Central memory CD4-positive, alpha-beta T cell (primary cell): ENCODE measurements around the gene DRC7.
"Not testable (repeated sequence)": the region's sequence is repeated elsewhere in the genome, so short reads cannot be mapped to it uniquely, and the experiment has no call there.

ENCODE experiments used
- DNase-seq: peaks from one replicate; pipeline ENCODE4 v3.0.0; 2022

The DRC7 gene

GRCh38 chr16:57764341-57765159, 69.9 kb downstream of the DRC7 start:
- no peak for DNase-seq

- DNase-seq, result no peak
Measured at GRCh38 chr16:57765160-57765728, 70.6 kb downstream of the DRC7 start.

- DNase-seq, result no peak
Measured at GRCh38 chr16:57766714-57767348, 72.2 kb downstream of the DRC7 start.

- no peak for DNase-seq
Measured at GRCh38 chr16:57769541-57770145, 75.0 kb downstream of the DRC7 start.

- no peak for DNase-seq
Measured at GRCh38 chr16:57770361-57770760, 75.8 kb downstream of the DRC7 start.

- DNase-seq, result no peak
Measured at GRCh38 chr16:57771141-57771785, 76.7 kb downstream of the DRC7 start.

GRCh38 chr16:57773019-57773418, 78.4 kb downstream of the DRC7 start:
- no peak for DNase-seq

GRCh38 chr16:57773655-57774295, 79.2 kb downstream of the DRC7 start:
- no peak for DNase-seq

- DNase-seq, result no peak
Measured at GRCh38 chr16:57774705-57775285, 80.2 kb downstream of the DRC7 start.

GRCh38 chr16:57775661-57776469, 81.3 kb downstream of the DRC7 start:
- DNase-seq, result no peak

GRCh38 chr16:57778658-57779057, 84.1 kb downstream of the DRC7 start:
- no peak for DNase-seq

- DNase-seq, result not testable (repeated sequence)
Measured at GRCh38 chr16:57779836-57780235, 85.2 kb downstream of the DRC7 start.

GRCh38 chr16:57781349-57781740, 86.7 kb downstream of the DRC7 start:
- no peak for DNase-seq
